ENCODE measurements around the gene CRACR2A. TPM values are rescaled to one million over a fixed set of nuclear protein-coding genes. Genes with fewer than 3 reads are reported as not detected.

CRACR2A gene
- total RNA-seq, 1 experiment from 2014 or later, result not detected

- Mint-ChIP-seq H3K9me3 (ENCODE audit: unreplicated experiment) (no peaks in the 10 kb centered on the region), H3K36me3 (ENCODE audit: insufficient read depth, unreplicated experiment) (no peaks in the 10 kb centered on the region), H3K4me3 (ENCODE audit: unreplicated experiment) (no peak overlapping the region), H3K4me1 (ENCODE audit: insufficient read depth, unreplicated experiment) (no peaks in the 10 kb centered on the region), H3K27ac (ENCODE audit: low read depth, unreplicated experiment) (no peak overlapping the region), H3K27me3 (ENCODE audit: insufficient read depth, unreplicated experiment) (peaks cover 16% of the 10 kb centered on the region)
- ChIA-PET CTCF (no interaction called here), POLR2A (no interaction called here)
- TF ChIP-seq CTCF (IDR thresholded peaks at IDR 0.05; ENCODE audit: unreplicated experiment), result no peak
- BruUV-seq (replicated peaks), result no TSS peak
- intact Hi-C loops (cut with micrococcal nuclease), result no loop called here
- no peak for DNase-seq (ENCODE audit: unreplicated experiment)
These were observed 174.4 kb downstream of the CRACR2A start for GRCh38 chr12:3578557-3578956.

GRCh38 chr12:3576891-3577290 is 176.0 kb downstream of the CRACR2A start:
- Mint-ChIP-seq H3K27me3 (ENCODE audit: insufficient read depth, unreplicated experiment) (peaks cover 33% of the 10 kb centered on the region), H3K4me1 (ENCODE audit: insufficient read depth, unreplicated experiment) (no peaks in the 10 kb centered on the region), H3K9me3 (ENCODE audit: unreplicated experiment) (no peaks in the 10 kb centered on the region), H3K36me3 (ENCODE audit: insufficient read depth, unreplicated experiment) (no peaks in the 10 kb centered on the region), H3K27ac (ENCODE audit: low read depth, unreplicated experiment) (no peak overlapping the region), H3K4me3 (ENCODE audit: unreplicated experiment) (no peak overlapping the region)
- DNase-seq (ENCODE audit: unreplicated experiment), result no peak
- POLR2A ChIA-PET, result no interaction called here
- BruUV-seq (replicated peaks), result no TSS peak
- intact Hi-C loops (cut with micrococcal nuclease), result no loop called here
- TF ChIP-seq CTCF (IDR thresholded peaks at IDR 0.05; ENCODE audit: unreplicated experiment), result no peak
- CTCF ChIA-PET, result interaction anchor here (0.6 kb wide), 1 partner anchor 310 kb away, joined by 3 read pairs; no protein-coding TSS in a partner anchor

- no peak for TF ChIP-seq CTCF (IDR thresholded peaks at IDR 0.05; ENCODE audit: unreplicated experiment)
- no TSS peak for BruUV-seq (replicated peaks)
- POLR2A ChIA-PET, result no interaction called here
- DNase-seq (ENCODE audit: unreplicated experiment), result no peak
- Mint-ChIP-seq H3K9me3 (ENCODE audit: unreplicated experiment) (no peaks in the 10 kb centered on the region), H3K27ac (ENCODE audit: low read depth, unreplicated experiment) (no peak overlapping the region), H3K27me3 (ENCODE audit: insufficient read depth, unreplicated experiment) (peaks cover 52% of the 10 kb centered on the region), H3K4me3 (ENCODE audit: unreplicated experiment) (no peak overlapping the region), H3K4me1 (ENCODE audit: insufficient read depth, unreplicated experiment) (no peaks in the 10 kb centered on the region), H3K36me3 (ENCODE audit: insufficient read depth, unreplicated experiment) (no peaks in the 10 kb centered on the region)
- intact Hi-C loops (cut with micrococcal nuclease), result no loop called here
- CTCF ChIA-PET, result no interaction called here
These were observed 177.9 kb downstream of the CRACR2A start for GRCh38 chr12:3574986-3575385.

GRCh38 chr12:3572560-3572959 is 180.3 kb downstream of the CRACR2A start:
- H3K4me1 Mint-ChIP-seq (ENCODE audit: insufficient read depth, unreplicated experiment), result no peaks in the 10 kb centered on the region
- BruUV-seq (replicated peaks), result no TSS peak
- POLR2A ChIA-PET, result no interaction called here
- no peak for TF ChIP-seq CTCF (IDR thresholded peaks at IDR 0.05; ENCODE audit: unreplicated experiment)
- intact Hi-C loops (cut with micrococcal nuclease), result no loop called here
- H3K27ac Mint-ChIP-seq (ENCODE audit: low read depth, unreplicated experiment), result no peak overlapping the region
- CTCF ChIA-PET, result interaction anchor here (1.5 kb wide), 1 partner anchor 272 kb away, joined by 6 read pairs; no protein-coding TSS in a partner anchor
- H3K27me3 Mint-ChIP-seq (ENCODE audit: insufficient read depth, unreplicated experiment), result peaks cover 55% of the 10 kb centered on the region
- no peak overlapping the region for H3K4me3 Mint-ChIP-seq (ENCODE audit: unreplicated experiment)
- H3K36me3 Mint-ChIP-seq (ENCODE audit: insufficient read depth, unreplicated experiment), result no peaks in the 10 kb centered on the region
- no peaks in the 10 kb centered on the region for H3K9me3 Mint-ChIP-seq (ENCODE audit: unreplicated experiment)
- DNase-seq (ENCODE audit: unreplicated experiment), result no peak

All from MCF 10A (cell line).